Neuronal stem cell (in vitro differentiated cells): ENCODE data around the gene ERC2.

Experiments
- DNase-seq: peaks from one replicate; pipeline ENCODE4 v3.0.0-alpha.2; 2013; ENCODE audit warnings: low spot score
- H2AFZ ChIP-seq: one replicate; pipeline ENCODE4 v1.6.1; 2013; ENCODE audit warnings: mild to moderate bottlenecking, low read length, inconsistent platforms
- H2AK5ac ChIP-seq: 2 replicates; pipeline ENCODE4 v1.6.1; 2013; ENCODE audit warnings: low read depth, mild to moderate bottlenecking, inconsistent platforms, low read length, moderate library complexity, mixed read lengths
- H2BK120ac ChIP-seq: 2 replicates; pipeline ENCODE4 v1.6.1; 2013; ENCODE audit warnings: low read depth, mild to moderate bottlenecking, inconsistent platforms, low read length, moderate library complexity, mixed read lengths
- H2BK12ac ChIP-seq: one replicate; pipeline ENCODE4 v1.6.1; 2013; ENCODE audit warnings: low read length, inconsistent platforms
- H2BK15ac ChIP-seq: 2 replicates; pipeline ENCODE4 v1.6.1; 2013; ENCODE audit warnings: mild to moderate bottlenecking, low read length, inconsistent platforms, mixed read lengths
- H2BK5ac ChIP-seq: one replicate; pipeline ENCODE4 v1.6.1; 2013; ENCODE audit warnings: inconsistent platforms, mild to moderate bottlenecking, low read length, moderate library complexity
- H3K14ac ChIP-seq: one replicate; pipeline ENCODE4 v1.6.1; 2013; ENCODE audit warnings: low read length, inconsistent platforms
- H3K18ac ChIP-seq: 2 replicates; pipeline ENCODE4 v1.6.1; 2013; ENCODE audit warnings: low read length, inconsistent platforms
- H3K23ac ChIP-seq: 2 replicates; pipeline ENCODE4 v1.6.1; 2013; ENCODE audit warnings: low read depth, mild to moderate bottlenecking, mixed read lengths, low read length, inconsistent platforms; ENCODE audit not compliant: poor library complexity
- H3K27ac ChIP-seq: replicated peaks from 3 replicates; pipeline ENCODE4 v1.5.1; 2013; ENCODE audit warnings: low read length, inconsistent platforms
- H3K27me3 ChIP-seq, 3 experiments: 2 replicates each; pipeline ENCODE4 v1.6.1; 2013; ENCODE audit warnings: low read length in 3 of 3, mild to moderate bottlenecking in 2 of 3, inconsistent platforms in 1 of 3, low read depth in 1 of 3, mixed read lengths in 1 of 3, moderate library complexity in 1 of 3; ENCODE audit not compliant: control insufficient read depth in 3 of 3, insufficient read depth in 3 of 3
- H3K36me3 ChIP-seq, 2 donors: replicated peaks in 1 of 2; 2 replicates each; pipeline ENCODE4 v1.6.1; 2013; ENCODE audit warnings: low read length in 2 of 2; ENCODE audit not compliant: control insufficient read depth in 2 of 2, insufficient read depth in 2 of 2
- H3K4ac ChIP-seq: 2 replicates; pipeline ENCODE4 v1.6.1; 2013; ENCODE audit warnings: inconsistent platforms, mild to moderate bottlenecking, low read length, moderate library complexity
- H3K4me1 ChIP-seq, 2 donors: 1 replicate in 1 of 2; 2 replicates in 1 of 2; pipeline ENCODE4 v1.6.1; 2013; ENCODE audit warnings: low read length in 2 of 2, low read depth in 1 of 2; ENCODE audit not compliant: control insufficient read depth in 2 of 2, insufficient read depth in 1 of 2
- H3K4me2 ChIP-seq: one replicate; pipeline ENCODE4 v1.6.1; 2013; ENCODE audit warnings: mild to moderate bottlenecking, low read length, inconsistent platforms; ENCODE audit not compliant: insufficient read depth, poor library complexity, severe bottlenecking
- H3K4me3 ChIP-seq, 2 donors: 2 replicates each; pipeline ENCODE4 v1.5.1; 2013; ENCODE audit warnings: low read length in 2 of 2, mild to moderate bottlenecking in 2 of 2, inconsistent platforms in 1 of 2, moderate library complexity in 1 of 2
- H3K79me1 ChIP-seq: one replicate; pipeline ENCODE4 v1.6.1; 2013; ENCODE audit warnings: low read depth, mild to moderate bottlenecking, inconsistent platforms, low read length, moderate library complexity
- H3K9ac ChIP-seq: one replicate; pipeline ENCODE4 v1.6.1; 2013; ENCODE audit warnings: mild to moderate bottlenecking, low read depth, low read length, inconsistent platforms; ENCODE audit not compliant: poor library complexity
- H3K9me3 ChIP-seq, 2 donors: replicated peaks in 1 of 2; 2 replicates each; pipeline versions ENCODE3 to v1.6.1; 2013; ENCODE audit warnings: low read length in 2 of 2, mild to moderate bottlenecking in 2 of 2, inconsistent platforms in 1 of 2, low read depth in 1 of 2, mixed read lengths in 1 of 2, moderate library complexity in 1 of 2; ENCODE audit not compliant: control insufficient read depth in 2 of 2, insufficient read depth in 1 of 2
- H4K8ac ChIP-seq: one replicate; pipeline ENCODE4 v1.6.1; 2013; ENCODE audit warnings: low read depth, mild to moderate bottlenecking, inconsistent platforms, low read length, moderate library complexity
- H4K91ac ChIP-seq: one replicate; pipeline ENCODE4 v1.6.1; 2013; ENCODE audit warnings: low read length, low read depth, mild to moderate bottlenecking, inconsistent platforms; ENCODE audit not compliant: poor library complexity
- WGBS, 2 donors: extraction: QIAGEN DNeasy Blood & Tissue Kit; methylation state at CpG; one replicate each; pipeline ENCODE4 v1.1.7; 2013; ENCODE audit warnings: missing lambda C conversion rate in 2 of 2, mixed read lengths in 1 of 2; ENCODE audit not compliant: insufficient read length in 2 of 2, insufficient replicate concordance in 1 of 2; ENCODE audit errors: extremely low coverage in 2 of 2; 5-methylcytosine and 5-hydroxymethylcytosine counted together

The ERC2 gene

DNA sequence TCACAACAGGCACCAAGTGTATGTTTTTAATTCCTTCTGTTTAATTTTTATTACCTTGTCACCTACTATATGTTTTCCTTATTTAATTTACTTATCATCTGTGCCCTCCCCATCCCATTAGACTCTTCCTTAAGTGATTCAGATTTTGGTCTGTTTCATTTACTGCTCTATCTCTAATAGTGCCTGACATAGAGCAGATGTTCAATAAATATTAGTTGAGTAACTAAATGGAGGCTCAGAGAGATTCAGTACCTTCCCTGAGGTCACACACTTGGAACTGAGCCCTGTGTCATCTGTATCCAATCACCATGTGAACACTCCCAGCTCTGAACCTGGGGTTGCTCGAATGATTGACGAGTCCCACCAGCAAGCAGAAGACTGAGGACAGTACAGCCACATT lies 663.1 kb downstream of the ERC2 start:
- Histone ChIP-seq H2AFZ (no peak overlapping the region), H3K4me1 (no peaks in the 10 kb centered on the region), H3K4ac (no peak overlapping the region), H3K79me1 (no peaks in the 10 kb centered on the region), H3K4me2 (no peak overlapping the region), H2BK12ac (no peak overlapping the region), H3K27ac (no peak overlapping the region), H4K8ac (no peak overlapping the region), H3K23ac (no peak overlapping the region), H2AK5ac (no peak overlapping the region), H3K9me3 (no peaks in the 10 kb centered on the region), H3K27me3 (no peaks in the 10 kb centered on the region), H4K91ac (no peak overlapping the region), H3K18ac (no peak overlapping the region), H3K36me3 (no peaks in the 10 kb centered on the region), H3K14ac (no peak overlapping the region), H3K4me3 (no peak overlapping the region), H2BK5ac (no peak overlapping the region), H3K9ac (no peak overlapping the region), H2BK120ac (no peak overlapping the region), H2BK15ac (no peak overlapping the region)
- DNase-seq, result no peak
- no CpG with 5 or more reads among the region's 2 CpGs for WGBS, 2 donors

- no peak overlapping the region for H3K4ac ChIP-seq
- H2BK15ac ChIP-seq, result no peak overlapping the region
- no peak overlapping the region for H3K4me2 ChIP-seq
- H3K36me3 ChIP-seq, result no peaks in the 10 kb centered on the region
- no peak overlapping the region for H3K14ac ChIP-seq
- no peak overlapping the region for H3K18ac ChIP-seq
- H2AFZ ChIP-seq, result no peak overlapping the region
- WGBS, 2 donors, result no CpG with 5 or more reads among the region's 7 CpGs
- H3K79me1 ChIP-seq, result no peaks in the 10 kb centered on the region
- no peak overlapping the region for H2AK5ac ChIP-seq
- no peak overlapping the region for H3K4me3 ChIP-seq
- no peak overlapping the region for H3K27ac ChIP-seq
- no peak overlapping the region for H3K23ac ChIP-seq
- H2BK5ac ChIP-seq, result no peak overlapping the region
- H3K9ac ChIP-seq, result no peak overlapping the region
- H3K27me3 ChIP-seq, result no peaks in the 10 kb centered on the region
- no peak overlapping the region for H2BK120ac ChIP-seq
- DNase-seq, result no peak
- H2BK12ac ChIP-seq, result no peak overlapping the region
- H3K9me3 ChIP-seq, result no peaks in the 10 kb centered on the region
- H4K91ac ChIP-seq, result no peak overlapping the region
- H3K4me1 ChIP-seq, result no peaks in the 10 kb centered on the region
- no peak overlapping the region for H4K8ac ChIP-seq
These were observed 663.8 kb downstream of the ERC2 start for GRCh38 chr3:55804170-55805095.

DNA sequence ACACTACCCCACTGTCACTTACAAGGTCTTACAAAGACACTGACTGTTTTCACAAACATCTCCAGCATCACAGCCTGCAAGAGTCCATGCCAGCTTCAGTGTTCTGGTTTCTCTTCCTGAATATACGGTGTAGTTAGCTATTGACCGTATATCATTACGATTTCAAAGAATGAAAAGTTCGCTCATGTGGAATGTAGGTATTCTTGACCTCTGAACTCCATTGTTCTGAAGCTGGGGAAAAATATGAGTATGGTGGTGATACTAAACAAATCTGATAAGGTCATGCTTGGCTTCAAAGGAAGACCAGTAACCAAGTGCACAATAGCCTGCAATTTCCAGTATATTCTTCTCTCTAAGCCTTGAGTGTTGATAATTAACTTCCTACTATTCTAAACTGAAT lies 665.5 kb downstream of the ERC2 start:
- no peak overlapping the region for H2AK5ac ChIP-seq
- no peaks in the 10 kb centered on the region for H3K79me1 ChIP-seq
- H3K4me1 ChIP-seq, result no peaks in the 10 kb centered on the region
- no peak for DNase-seq
- no peaks in the 10 kb centered on the region for H3K27me3 ChIP-seq
- no CpG with 5 or more reads among the region's 4 CpGs for WGBS, 2 donors
- no peak overlapping the region for H2BK12ac ChIP-seq
- H3K36me3 ChIP-seq, result no peaks in the 10 kb centered on the region
- no peak overlapping the region for H3K4ac ChIP-seq
- no peak overlapping the region for H3K4me2 ChIP-seq
- H3K23ac ChIP-seq, result no peak overlapping the region
- H4K91ac ChIP-seq, result no peak overlapping the region
- H3K9ac ChIP-seq, result no peak overlapping the region
- H4K8ac ChIP-seq, result no peak overlapping the region
- H3K9me3 ChIP-seq, result peaks cover 0 to 3% of the 10 kb centered on the region in 2 donors
- H2AFZ ChIP-seq, result no peak overlapping the region
- no peak overlapping the region for H3K14ac ChIP-seq
- no peak overlapping the region for H2BK120ac ChIP-seq
- no peak overlapping the region for H2BK15ac ChIP-seq
- H2BK5ac ChIP-seq, result no peak overlapping the region
- no peak overlapping the region for H3K18ac ChIP-seq
- H3K27ac ChIP-seq, result no peak overlapping the region
- no peak overlapping the region for H3K4me3 ChIP-seq

- H4K91ac ChIP-seq, result no peak overlapping the region
- H3K9ac ChIP-seq, result no peak overlapping the region
- H3K18ac ChIP-seq, result no peak overlapping the region
- H2BK12ac ChIP-seq, result no peak overlapping the region
- H3K4me2 ChIP-seq, result no peak overlapping the region
- no peak overlapping the region for H3K4me3 ChIP-seq
- no peak overlapping the region for H3K23ac ChIP-seq
- no peak overlapping the region for H2AK5ac ChIP-seq
- H3K9me3 ChIP-seq, result peaks cover 0 to 4% of the 10 kb centered on the region in 2 donors
- no peak overlapping the region for H2BK120ac ChIP-seq
- no peaks in the 10 kb centered on the region for H3K36me3 ChIP-seq
- no peaks in the 10 kb centered on the region for H3K27me3 ChIP-seq
- no peak overlapping the region for H2BK5ac ChIP-seq
- no peaks in the 10 kb centered on the region for H3K4me1 ChIP-seq
- H3K27ac ChIP-seq, result no peak overlapping the region
- no peak overlapping the region for H2BK15ac ChIP-seq
- WGBS, 2 donors, result no CpG with 5 or more reads among the region's 2 CpGs
- no peak overlapping the region for H3K14ac ChIP-seq
- no peak overlapping the region for H2AFZ ChIP-seq
- no peak for DNase-seq
- H3K79me1 ChIP-seq, result no peaks in the 10 kb centered on the region
- H4K8ac ChIP-seq, result no peak overlapping the region
- no peak overlapping the region for H3K4ac ChIP-seq
These were observed 666.6 kb downstream of the ERC2 start for GRCh38 chr3:55801676-55802075.
